Transverse colon (tissue), 4 donors: ENCODE data around the gene FCRL2. TPM values are rescaled to one million over a fixed set of nuclear protein-coding genes. Genes with fewer than 3 reads are reported as not detected.

Experiments used
- DNase-seq: peaks from one replicate; pipeline ENCODE4 v3.0.0-alpha.2; 2019
- H3K27ac ChIP-seq, 4 donors: fragments of 200-600 bp; sonication (generic); 2 replicates each; pipeline ENCODE4 v1.5.1; 2016 to 2018; ENCODE audit warnings: inconsistent platforms in 4 of 4
- H3K27me3 ChIP-seq: fragments of 200-600 bp; sonication (generic); 2 replicates; pipeline ENCODE4 v1.5.1; 2017; ENCODE audit warnings: inconsistent platforms
- H3K36me3 ChIP-seq, 4 donors: fragments of 200-600 bp; sonication (generic); 2 replicates each; pipeline ENCODE4 v1.5.1; 2017 to 2019; ENCODE audit warnings: inconsistent platforms in 4 of 4
- H3K4me1 ChIP-seq, 4 donors: fragments of 200-600 bp; sonication (generic); 2 replicates each; pipeline ENCODE4 v1.5.1; 2017 to 2020; ENCODE audit warnings: inconsistent platforms in 4 of 4
- H3K4me3 ChIP-seq, 4 donors: fragments of 200-600 bp; sonication (generic); 1 replicate in 1 of 4; 2 replicates in 3 of 4; pipeline versions ENCODE4 v1.5.1 to v1.6.1; 2017 to 2019; ENCODE audit warnings: inconsistent platforms in 4 of 4
- H3K9me3 ChIP-seq, 2 donors: fragments of 200-600 bp; sonication (generic); 2 replicates each; pipeline ENCODE4 v1.5.1; 2017 to 2019; ENCODE audit warnings: inconsistent platforms in 2 of 2
- CTCF ChIP-seq, 5 experiments: fragments of 200-600 bp in 3 of 5; fragments of 450-650 bp in 2 of 5; sonication (generic) in 3 of 5; IDR thresholded peaks; 1 replicate in 2 of 5; 2 replicates in 3 of 5; pipeline ENCODE4 v1.5.1; 2016 to 2017; ENCODE audit warnings: antibody characterized with exemption in 5 of 5, inconsistent platforms in 3 of 5, mild to moderate bottlenecking in 2 of 5, moderate library complexity in 1 of 5
- EP300 ChIP-seq: sonication (generic); formaldehyde crosslinking; IDR thresholded peaks from one replicate; pipeline ENCODE4 v1.6.1; 2017; ENCODE audit warnings: antibody characterized with exemption, low read depth
- POLR2A ChIP-seq: fragments of 450-650 bp; IDR thresholded peaks from one replicate; pipeline ENCODE4 v1.6.1; 2016; ENCODE audit warnings: antibody characterized with exemption, mild to moderate bottlenecking, moderate library complexity
- POLR2AphosphoS5 ChIP-seq, 3 donors: sonication (generic); formaldehyde crosslinking; IDR thresholded peaks; one replicate each; pipeline ENCODE4 v1.6.1; 2016; ENCODE audit warnings: antibody characterized with exemption in 3 of 3
- WGBS, 2 donors: methylation state at CpG; one replicate each; pipeline ENCODE4 v1.1.5; 2018; ENCODE audit warnings: low coverage in 1 of 2; 5-methylcytosine and 5-hydroxymethylcytosine counted together
- in situ Hi-C, 4 donors: fragments of 200-750 bp; cut with MboI; loops; one replicate each; pipeline versions ENCODE4 v1.15.0 to v1.15.1; 2017; ENCODE audit warnings: low sequenced_read_pairs in 3 of 4, low pct_ligation_motif_present in 1 of 4, low pct_unique_long_range_greater_than_20kb in 1 of 4
- intact Hi-C: fragments of 100-400 bp; cut with DNase I; formaldehyde crosslinking; loops from one replicate; pipeline ENCODE4 v1.15.1; 2023; ENCODE audit warnings: low total_unique reads
- total RNA-seq, 4 donors: library from RNA; depleted of rRNA; stranded (reverse); fragments of >200 nt; gene quantifications; one replicate each; pipeline ENCODE4 v1.1.0, GENCODE V29; 2016

The FCRL2 gene
- total RNA-seq, 4 donors from 2014 or later: 0.37 to 10.8 (median 0.41) TPM; not detected in 1

- Histone ChIP-seq H3K27ac (peak overlapping the region in 1 of 4 donors; percentile 11), H3K4me1 (peaks cover 0 to 11% (median 0%) of the 10 kb centered on the region in 4 donors), H3K27me3 (no peaks in the 10 kb centered on the region), H3K36me3 (no peaks in the 10 kb centered on the region), H3K4me3 (no peak overlapping the region), H3K9me3 (no peaks in the 10 kb centered on the region)
- DNase-seq: peak; percentile 30
- in situ Hi-C loops: no loop called here
- intact Hi-C loops: no loop called here
- WGBS, 2 donors: 15 to 31% methylated on average over 2 of the region's 2 CpGs
- TF ChIP-seq POLR2AphosphoS5 (IDR thresholded peaks at IDR 0.05) (no peak), EP300 (no peak), POLR2A (no peak), CTCF (IDR thresholded peaks at IDR 0.05) (no peak)
These were observed 4.1 kb upstream of the FCRL2 start for GRCh38 chr1:157781048-157781447.

GRCh38 chr1:157775101-157775870, 1.6 kb downstream of the FCRL2 start:
- no peaks in the 10 kb centered on the region for H3K36me3 ChIP-seq
- TF ChIP-seq EP300 (no peak), CTCF (IDR thresholded peaks at IDR 0.05) (no peak), POLR2AphosphoS5 (IDR thresholded peaks at IDR 0.05) (no peak), POLR2A (no peak)
- no peaks in the 10 kb centered on the region for H3K27me3 ChIP-seq
- in situ Hi-C loops (no loop called here), intact Hi-C loops (no loop called here)
- H3K4me1 ChIP-seq: peaks cover 0 to 24% (median 13%) of the 10 kb centered on the region in 4 donors
- no peaks in the 10 kb centered on the region for H3K9me3 ChIP-seq
- 45 to 59% methylated on average over 4 of the region's 4 CpGs for WGBS, 2 donors
- H3K27ac ChIP-seq: peak overlapping the region; percentile 45 to 82 (median 74)
- no peak overlapping the region for H3K4me3 ChIP-seq
- DNase-seq: no peak

- Histone ChIP-seq H3K27ac (peak overlapping the region; percentile 45 to 82 (median 74)), H3K27me3 (no peaks in the 10 kb centered on the region), H3K36me3 (no peaks in the 10 kb centered on the region), H3K4me1 (peaks cover 0 to 24% (median 13%) of the 10 kb centered on the region in 4 donors), H3K9me3 (no peaks in the 10 kb centered on the region), H3K4me3 (no peak overlapping the region)
- no peak for TF ChIP-seq EP300
- no peak for TF ChIP-seq CTCF (IDR thresholded peaks at IDR 0.05)
- TF ChIP-seq POLR2A: no peak
- no peak for TF ChIP-seq POLR2AphosphoS5 (IDR thresholded peaks at IDR 0.05)
- intact Hi-C loops: no loop called here
- in situ Hi-C loops: no loop called here
- DNase-seq: no peak
- WGBS, 2 donors: 18 to 35% methylated on average over 2 of the region's 2 CpGs
These were observed 2.5 kb downstream of the FCRL2 start for GRCh38 chr1:157774412-157774811.

GRCh38 chr1:157773493-157774350, 3.2 kb downstream of the FCRL2 start:
- Histone ChIP-seq H3K4me1 (peaks cover 0 to 24% (median 13%) of the 10 kb centered on the region in 4 donors), H3K27me3 (no peaks in the 10 kb centered on the region), H3K27ac (peak overlapping the region; percentile 45 to 82 (median 74)), H3K36me3 (no peaks in the 10 kb centered on the region), H3K9me3 (no peaks in the 10 kb centered on the region), H3K4me3 (no peak overlapping the region)
- WGBS, 2 donors: 8 to 25% methylated on average over 1 of the region's 1 CpG
- intact Hi-C loops: no loop called here
- in situ Hi-C loops: no loop called here
- TF ChIP-seq POLR2A: no peak
- TF ChIP-seq POLR2AphosphoS5 (IDR thresholded peaks at IDR 0.05): no peak
- peak in 4 of 5 experiments; percentile 44 to 74 (median 54) for TF ChIP-seq CTCF (IDR thresholded peaks at IDR 0.05)
- no peak for TF ChIP-seq EP300
- DNase-seq: peak; percentile 67
